ENCODE measurements around the gene PAK5. TPM values are rescaled to one million over a fixed set of nuclear protein-coding genes. Genes with fewer than 3 reads are reported as not detected.
A peak's percentile ranks its signal among the peaks of the same experiment; 100 is the strongest.

The PAK5 gene
- polyA plus RNA-seq, 2 of the 4 experiments (the other 2 are of a cell fraction) = 0.01 TPM; not detected in 1

- H3K4me2 ChIP-seq = no peak overlapping the region
- POLR2A ChIA-PET = no interaction called here
- WGBS (ENCODE audit: missing lambda C conversion rate) = 2% methylated on average over 3 of the region's 3 CpGs
- CTCF ChIA-PET = interaction anchor here (0.8 to 1.0 kb wide), 2 partner anchors 19 to 94 kb away, joined by 3 read pairs; no protein-coding TSS in a partner anchor
- H3K27ac ChIP-seq = no peak overlapping the region
- TF ChIP-seq CBX2 (IDR thresholded peaks at IDR 0.05; ENCODE audit: borderline replicate concordance, low read depth) = no peak
- no peak for TF ChIP-seq EHF (CRISPR knock-in tag; IDR thresholded peaks at IDR 0.05)
- no peak for TF ChIP-seq MAX (IDR thresholded peaks at IDR 0.05)
- no peak for TF ChIP-seq HOXB13 (CRISPR knock-in tag; IDR thresholded peaks at IDR 0.05; ENCODE audit: low read depth)
- TF ChIP-seq CTCF (IDR thresholded peaks at IDR 0.05) = no peak
- TF ChIP-seq EP300 (IDR thresholded peaks at IDR 0.05) = no peak
- no peak for TF ChIP-seq EHMT2 (IDR thresholded peaks at IDR 0.05; ENCODE audit: low read depth)
- TF ChIP-seq FOXS1 (CRISPR knock-in tag; IDR thresholded peaks at IDR 0.05) = no peak
- no peak for TF ChIP-seq BHLHE40 (IDR thresholded peaks at IDR 0.05; ENCODE audit: low read depth, low read length)
- no peak for TF ChIP-seq ZSCAN20 (CRISPR knock-in tag; IDR thresholded peaks at IDR 0.05)
- TF ChIP-seq HES2 (IDR thresholded peaks at IDR 0.05) = no peak
- no peak for TF ChIP-seq ZC3H11A (IDR thresholded peaks at IDR 0.05)
- no peak for TF ChIP-seq SMC3 (IDR thresholded peaks at IDR 0.05)
- TF ChIP-seq FOSL2 (IDR thresholded peaks at IDR 0.05) = no peak
- TF ChIP-seq FOSL2 (CRISPR knock-in tag; IDR thresholded peaks at IDR 0.05) = no peak
- no peak for TF ChIP-seq KDM5A (IDR thresholded peaks at IDR 0.05)
- TF ChIP-seq HDAC2 (IDR thresholded peaks at IDR 0.05) = no peak
- no peak for TF ChIP-seq NPAS2 (CRISPR knock-in tag; IDR thresholded peaks at IDR 0.05; ENCODE audit: borderline replicate concordance)
- no peak for TF ChIP-seq NR3C1 (IDR thresholded peaks at IDR 0.05)
- no peak overlapping the region for H3K4me3 ChIP-seq
- no peak for DNase-seq (ENCODE audit: low read depth in 1 of 2, low spot score in 1 of 2)
- no peaks in the 10 kb centered on the region for H3K4me1 ChIP-seq
- no peaks in the 10 kb centered on the region for H3K9me3 ChIP-seq
- no peak for ATAC-seq
- FAIRE-seq = no peak
Measured at GRCh38 chr20:9710685-9711084, 128.2 kb downstream of the PAK5 start.

- POLR2A ChIA-PET = interaction anchor here (0.7 kb wide), 3 partner anchors 37 to 810 kb away, joined by 3 to 5 read pairs (median 4); no protein-coding TSS in a partner anchor
- FAIRE-seq = no peak
Measured at GRCh38 chr20:9705722-9706476, 133.0 kb downstream of the PAK5 start.

More at GRCh38 chr20:9705722-9706476, 133.0 kb downstream of the PAK5 start:
- Histone ChIP-seq H3K9me3 (no peaks in the 10 kb centered on the region), H3K4me3 (no peak overlapping the region), H3K27ac (no peak overlapping the region), H3K4me1 (no peaks in the 10 kb centered on the region), H3K4me2 (no peak overlapping the region)
- WGBS (ENCODE audit: missing lambda C conversion rate) = 1% methylated on average over 4 of the region's 4 CpGs
- DNase-seq (ENCODE audit: low read depth in 1 of 2, low spot score in 1 of 2) = no peak
- CTCF ChIA-PET = interaction anchor here (0.7 to 1.2 kb wide), 2 partner anchors 9 to 1802 kb away, joined by 3 to 5 read pairs; no protein-coding TSS in a partner anchor
- no peak for TF ChIP-seq BCL3 (IDR thresholded peaks at IDR 0.05)
- 0 out of 2 replicates have a peak, but pooled peaks have one; percentile 52 for TF ChIP-seq RNF2 (IDR thresholded peaks at IDR 0.05; ENCODE audit: borderline replicate concordance, low read depth)
- ATAC-seq = no peak
